ENCODE measurements around the gene MND1. TPM values are rescaled to one million over a fixed set of nuclear protein-coding genes. Genes with fewer than 3 reads are reported as not detected.
"Not testable (repeated sequence)": the region's sequence is repeated elsewhere in the genome, so short reads cannot be mapped to it uniquely, and the experiment has no call there.

The MND1 gene
- total RNA-seq, 1 experiment from 2014 or later = 24.4 TPM

DNA sequence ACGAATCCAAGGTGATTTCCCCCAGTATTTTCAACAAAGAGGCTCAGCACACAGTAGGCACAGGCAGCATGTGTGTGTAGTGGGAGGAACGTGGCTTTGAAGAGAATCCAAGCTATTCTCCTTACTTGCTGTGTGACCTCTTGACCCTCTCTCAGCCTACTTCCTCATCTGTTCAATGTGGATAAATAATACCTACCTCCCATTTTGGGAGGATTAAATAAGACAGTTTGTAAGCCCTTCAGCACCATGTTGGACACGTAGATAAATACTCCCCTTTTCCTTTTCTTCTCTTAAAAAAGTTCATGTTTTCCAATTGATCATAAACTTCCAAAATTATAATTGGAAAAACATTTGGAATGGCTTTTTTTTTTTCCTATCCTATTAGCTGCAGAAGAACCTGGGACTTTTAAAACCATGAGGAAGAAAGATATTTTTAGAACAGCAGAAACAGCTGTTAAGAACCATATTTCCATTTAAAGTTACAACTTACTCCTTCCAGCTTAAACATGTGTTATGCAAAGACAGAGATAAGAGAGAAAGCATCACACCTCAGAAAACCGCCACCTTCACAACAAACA lies 65.5 kb downstream of the MND1 start:
- intact Hi-C loops (cut with micrococcal nuclease; ENCODE audit: unreplicated experiment) = no loop called here
- CTCF ChIA-PET = no interaction called here
- POLR2A ChIA-PET (ENCODE audit: unreplicated experiment) = no interaction called here

DNA sequence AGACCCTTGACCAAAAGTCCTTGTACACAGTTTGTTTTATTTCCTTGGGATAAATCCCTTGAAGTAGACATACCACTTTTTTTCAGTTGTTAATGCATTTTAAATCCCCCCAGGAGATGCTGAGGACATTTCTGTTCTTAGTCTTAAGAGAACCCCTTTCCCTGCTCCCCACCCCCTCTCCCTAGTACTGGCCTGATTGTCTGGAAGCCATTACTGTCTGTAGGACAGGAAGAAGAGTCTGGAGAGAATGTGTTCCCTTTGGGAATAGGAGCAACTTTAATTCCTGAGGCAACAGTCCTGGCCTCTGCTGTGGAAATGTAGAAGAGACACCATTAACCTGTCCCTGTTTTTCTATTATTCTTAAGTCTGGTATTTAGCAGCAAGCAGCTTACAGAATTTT lies 69.4 kb downstream of the MND1 start:
- Histone ChIP-seq H3K4me3 (no peak overlapping the region), H3K36me3 (ENCODE audit: low read depth) (no peaks in the 10 kb centered on the region), H3K4me2 (no peak overlapping the region), H3K27ac (no peak overlapping the region), H4K20me1 (ENCODE audit: insufficient read depth) (no peaks in the 10 kb centered on the region), H3K27me3 (ENCODE audit: insufficient read depth, low read depth) (no peaks in the 10 kb centered on the region), H3K79me2 (ENCODE audit: low read depth) (no peaks in the 10 kb centered on the region), H3K9me3 (ENCODE audit: insufficient read depth, low read depth) (no peaks in the 10 kb centered on the region), H2AFZ (no peak overlapping the region), H3K9me2 (ENCODE audit: insufficient read depth) (no peaks in the 10 kb centered on the region), H3K4me1 (replicated peaks; ENCODE audit: insufficient read depth) (no peaks in the 10 kb centered on the region), H3F3A (ENCODE audit: insufficient read depth, low read depth) (no peaks in the 10 kb centered on the region)
- no peak for DNase-seq
- POLR2A ChIA-PET (ENCODE audit: unreplicated experiment) = no interaction called here
- CTCF ChIA-PET = interaction anchor here (0.6 kb wide), 1 partner anchor 1924 kb away, joined by 3 read pairs; no protein-coding TSS in a partner anchor
- no TSS peak for BruUV-seq (replicated peaks)
- TF ChIP-seq, protein P1, sequence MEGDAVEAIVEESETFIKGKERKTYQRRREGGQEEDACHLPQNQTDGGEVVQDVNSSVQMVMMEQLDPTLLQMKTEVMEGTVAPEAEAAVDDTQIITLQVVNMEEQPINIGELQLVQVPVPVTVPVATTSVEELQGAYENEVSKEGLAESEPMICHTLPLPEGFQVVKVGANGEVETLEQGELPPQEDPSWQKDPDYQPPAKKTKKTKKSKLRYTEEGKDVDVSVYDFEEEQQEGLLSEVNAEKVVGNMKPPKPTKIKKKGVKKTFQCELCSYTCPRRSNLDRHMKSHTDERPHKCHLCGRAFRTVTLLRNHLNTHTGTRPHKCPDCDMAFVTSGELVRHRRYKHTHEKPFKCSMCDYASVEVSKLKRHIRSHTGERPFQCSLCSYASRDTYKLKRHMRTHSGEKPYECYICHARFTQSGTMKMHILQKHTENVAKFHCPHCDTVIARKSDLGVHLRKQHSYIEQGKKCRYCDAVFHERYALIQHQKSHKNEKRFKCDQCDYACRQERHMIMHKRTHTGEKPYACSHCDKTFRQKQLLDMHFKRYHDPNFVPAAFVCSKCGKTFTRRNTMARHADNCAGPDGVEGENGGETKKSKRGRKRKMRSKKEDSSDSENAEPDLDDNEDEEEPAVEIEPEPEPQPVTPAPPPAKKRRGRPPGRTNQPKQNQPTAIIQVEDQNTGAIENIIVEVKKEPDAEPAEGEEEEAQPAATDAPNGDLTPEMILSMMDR (conservative IDR thresholded peaks at IDR 0.05) = no peak
- TF ChIP-seq EZH2 (IDR thresholded peaks at IDR 0.05; ENCODE audit: low read depth) = no peak
- intact Hi-C loops (cut with micrococcal nuclease; ENCODE audit: unreplicated experiment) = no loop called here

More for the DNA sequence above, 65.5 kb downstream of the MND1 start:
- H3K4me3 ChIP-seq = no peak overlapping the region
- H2AFZ ChIP-seq = no peak overlapping the region
- DNase-seq = no peak
- H3K36me3 ChIP-seq (ENCODE audit: low read depth) = no peaks in the 10 kb centered on the region
- no peaks in the 10 kb centered on the region for H4K20me1 ChIP-seq (ENCODE audit: insufficient read depth)
- H3K79me2 ChIP-seq (ENCODE audit: low read depth) = no peaks in the 10 kb centered on the region
- H3K4me1 ChIP-seq (replicated peaks; ENCODE audit: insufficient read depth) = no peaks in the 10 kb centered on the region
- no peak overlapping the region for H3K27ac ChIP-seq
- no peak overlapping the region for H3K4me2 ChIP-seq
- no peaks in the 10 kb centered on the region for H3K9me2 ChIP-seq (ENCODE audit: insufficient read depth)
- no peaks in the 10 kb centered on the region for H3F3A ChIP-seq (ENCODE audit: insufficient read depth, low read depth)
- no peaks in the 10 kb centered on the region for H3K9me3 ChIP-seq (ENCODE audit: insufficient read depth, low read depth)
- TF ChIP-seq, protein P1 (conservative IDR thresholded peaks at IDR 0.05) = no peak
- TF ChIP-seq EZH2 (IDR thresholded peaks at IDR 0.05; ENCODE audit: low read depth) = no peak
- no peaks in the 10 kb centered on the region for H3K27me3 ChIP-seq (ENCODE audit: insufficient read depth, low read depth)
- no TSS peak for BruUV-seq (replicated peaks)

DNA sequence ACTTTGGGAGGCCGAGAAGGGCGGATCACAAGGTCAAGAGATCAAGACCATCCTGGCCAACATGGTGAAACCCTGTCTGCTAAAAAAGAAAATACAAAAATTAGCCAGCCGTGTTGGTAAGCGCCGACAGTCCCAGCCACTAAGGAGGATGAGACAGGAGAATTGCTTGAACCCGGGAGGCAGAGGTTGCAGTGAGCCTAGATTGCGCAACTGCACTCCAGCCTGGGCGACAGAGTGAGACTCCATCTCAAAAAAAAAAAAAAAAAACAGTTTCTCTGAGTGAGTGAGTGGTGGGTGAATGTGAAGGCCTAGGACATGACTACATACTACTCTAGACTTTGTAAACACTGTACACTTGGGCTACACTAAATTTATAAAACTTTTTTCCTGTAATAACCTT lies 72.0 kb downstream of the MND1 start:
- H3K9me3 ChIP-seq (ENCODE audit: insufficient read depth, low read depth); H3K4me1 ChIP-seq (replicated peaks; ENCODE audit: insufficient read depth); H3K4me3 ChIP-seq; H3K79me2 ChIP-seq (ENCODE audit: low read depth); H3K4me2 ChIP-seq; H3K27ac ChIP-seq; BruUV-seq (replicated peaks); H4K20me1 ChIP-seq (ENCODE audit: insufficient read depth); H3K36me3 ChIP-seq (ENCODE audit: low read depth); DNase-seq; H3F3A ChIP-seq (ENCODE audit: insufficient read depth, low read depth); H2AFZ ChIP-seq; H3K27me3 ChIP-seq (ENCODE audit: insufficient read depth, low read depth); intact Hi-C loops (cut with micrococcal nuclease; ENCODE audit: unreplicated experiment); H3K9me2 ChIP-seq (ENCODE audit: insufficient read depth); POLR2A ChIA-PET (ENCODE audit: unreplicated experiment): not testable (repeated sequence)
- CTCF ChIA-PET = interaction anchor here (0.7 kb wide), 1 partner anchor 1802 kb away, joined by 3 read pairs; no protein-coding TSS in a partner anchor

DNA sequence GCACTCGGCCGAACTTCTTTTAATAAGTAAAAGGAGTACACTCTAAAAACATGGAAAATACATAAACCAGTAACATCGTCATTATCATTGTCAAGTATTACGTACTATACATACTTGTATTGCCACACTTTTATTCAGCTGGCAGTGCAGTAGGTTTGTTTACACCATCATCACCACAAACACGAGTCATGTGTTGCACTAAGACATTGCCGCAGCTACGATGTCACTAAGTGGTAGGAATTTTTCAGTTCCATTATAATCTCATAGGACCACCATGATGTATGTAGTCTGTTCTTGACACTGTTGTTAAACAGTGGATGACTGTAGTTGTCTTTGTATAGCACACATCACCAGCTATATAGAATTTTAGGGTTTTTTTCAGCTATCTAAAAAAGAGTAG lies 73.6 kb downstream of the MND1 start:
- H3K9me3 ChIP-seq (ENCODE audit: insufficient read depth, low read depth) = no peaks in the 10 kb centered on the region
- H3K9me2 ChIP-seq (ENCODE audit: insufficient read depth) = no peaks in the 10 kb centered on the region
- H2AFZ ChIP-seq = no peak overlapping the region
- DNase-seq = no peak
- H3K4me1 ChIP-seq (replicated peaks; ENCODE audit: insufficient read depth) = no peaks in the 10 kb centered on the region
- no peaks in the 10 kb centered on the region for H4K20me1 ChIP-seq (ENCODE audit: insufficient read depth)
- no peak overlapping the region for H3K27ac ChIP-seq
- H3K27me3 ChIP-seq (ENCODE audit: insufficient read depth, low read depth) = no peaks in the 10 kb centered on the region
- no peaks in the 10 kb centered on the region for H3K36me3 ChIP-seq (ENCODE audit: low read depth)
- CTCF ChIA-PET = no interaction called here
- no peak overlapping the region for H3K4me3 ChIP-seq
- H3K4me2 ChIP-seq = no peak overlapping the region
- POLR2A ChIA-PET (ENCODE audit: unreplicated experiment) = no interaction called here
- H3K79me2 ChIP-seq (ENCODE audit: low read depth) = no peaks in the 10 kb centered on the region
- no TSS peak for BruUV-seq (replicated peaks)
- intact Hi-C loops (cut with micrococcal nuclease; ENCODE audit: unreplicated experiment) = no loop called here
- no peaks in the 10 kb centered on the region for H3F3A ChIP-seq (ENCODE audit: insufficient read depth, low read depth)
- TF ChIP-seq, protein P1 (conservative IDR thresholded peaks at IDR 0.05) = no peak
- TF ChIP-seq EZH2 (IDR thresholded peaks at IDR 0.05; ENCODE audit: low read depth) = no peak

Measured in PC-9 (cell line).